Loucy (cell line): ENCODE data around the gene PLA2G4F.

Source experiments
- CTCF ChIP-seq: fragments of 200-600 bp; sonication (generic); conservative IDR thresholded peaks from 2 replicates; pipeline ENCODE4 v1.5.1; 2014; ENCODE audit warnings: mild to moderate bottlenecking, antibody characterized with exemption, low read length
- EZH2phosphoT487 ChIP-seq: fragments of 200-600 bp; IDR thresholded peaks from 2 replicates; pipeline ENCODE4 v1.6.1; 2018; ENCODE audit warnings: antibody characterized with exemption, mild to moderate bottlenecking, moderate library complexity, borderline replicate concordance

DNA sequence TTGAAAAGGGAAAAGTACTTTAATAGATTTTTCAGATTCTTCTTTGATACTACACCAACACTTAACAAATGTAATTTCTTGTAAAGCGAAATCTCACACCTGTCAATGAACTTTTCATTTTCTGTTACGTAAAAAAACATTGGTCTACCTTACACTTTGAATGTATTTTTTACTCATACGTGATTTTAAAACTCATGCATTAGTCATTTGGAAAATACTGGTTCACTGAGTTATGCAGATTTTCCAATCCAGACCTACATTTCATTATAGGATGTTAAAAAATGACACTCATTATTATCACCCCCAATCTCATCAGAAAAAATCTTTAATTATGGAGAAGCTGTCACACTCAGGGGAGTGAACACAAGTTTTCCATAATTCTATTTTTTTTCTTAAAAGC lies 36.9 kb upstream of the PLA2G4F start:
- TF ChIP-seq CTCF (no peak), EZH2phosphoT487 (no peak)
